Esophagus squamous epithelium (tissue), 4 donors: ENCODE data around the gene PALD1.

Experiments used
- CTCF ChIP-seq, 6 experiments: fragments of 450-650 bp in 4 of 6; fragments of 200-600 bp in 2 of 6; sonication (generic) in 2 of 6; IDR thresholded peaks; one replicate each; pipeline ENCODE4 v1.5.1; 2016 to 2019; ENCODE audit warnings: antibody characterized with exemption in 6 of 6, mild to moderate bottlenecking in 4 of 6, moderate library complexity in 4 of 6
- POLR2A ChIP-seq, 4 donors: fragments of 450-650 bp; IDR thresholded peaks; one replicate each; pipeline ENCODE4 v1.6.1; 2017; ENCODE audit warnings: antibody characterized with exemption in 4 of 4, mild to moderate bottlenecking in 4 of 4, moderate library complexity in 3 of 4

- TF ChIP-seq CTCF (IDR thresholded peaks at IDR 0.05) (peak in 1 of 6 experiments; percentile 5), POLR2A (IDR thresholded peaks at IDR 0.05) (no peak)
Observed at GRCh38 chr10:70441161-70441894, 37.2 kb upstream of the PALD1 start, which contains the start of gene NODAL.
